ENCODE data around the gene SFXN3.

Gene SFXN3

DNA sequence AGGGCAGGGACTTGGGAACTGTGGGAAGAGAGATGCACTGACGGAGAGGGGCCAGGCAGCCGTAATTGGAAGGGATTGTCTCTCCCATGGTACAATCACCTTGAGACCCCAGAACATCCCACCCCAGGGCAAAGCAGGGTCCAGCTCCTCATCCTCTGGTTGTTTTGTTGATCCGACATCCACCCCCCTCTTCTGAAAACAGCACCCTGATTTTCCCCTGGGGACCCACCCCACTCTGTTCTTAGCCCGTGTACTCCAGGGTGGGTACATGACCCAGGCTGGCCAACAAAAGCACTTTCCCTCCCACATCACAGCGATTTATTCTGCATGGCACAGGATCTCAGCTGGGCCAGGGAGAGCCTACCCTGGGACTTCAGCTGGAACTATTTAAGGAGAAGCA lies 14.2 kb upstream of the SFXN3 start:
- DNase-seq (ENCODE audit: extremely low read depth, low read depth), result no peak
- no peak overlapping the region for H3K4me3 ChIP-seq (replicated peaks; ENCODE audit: low read depth, low read length)
- TF ChIP-seq, protein P1, sequence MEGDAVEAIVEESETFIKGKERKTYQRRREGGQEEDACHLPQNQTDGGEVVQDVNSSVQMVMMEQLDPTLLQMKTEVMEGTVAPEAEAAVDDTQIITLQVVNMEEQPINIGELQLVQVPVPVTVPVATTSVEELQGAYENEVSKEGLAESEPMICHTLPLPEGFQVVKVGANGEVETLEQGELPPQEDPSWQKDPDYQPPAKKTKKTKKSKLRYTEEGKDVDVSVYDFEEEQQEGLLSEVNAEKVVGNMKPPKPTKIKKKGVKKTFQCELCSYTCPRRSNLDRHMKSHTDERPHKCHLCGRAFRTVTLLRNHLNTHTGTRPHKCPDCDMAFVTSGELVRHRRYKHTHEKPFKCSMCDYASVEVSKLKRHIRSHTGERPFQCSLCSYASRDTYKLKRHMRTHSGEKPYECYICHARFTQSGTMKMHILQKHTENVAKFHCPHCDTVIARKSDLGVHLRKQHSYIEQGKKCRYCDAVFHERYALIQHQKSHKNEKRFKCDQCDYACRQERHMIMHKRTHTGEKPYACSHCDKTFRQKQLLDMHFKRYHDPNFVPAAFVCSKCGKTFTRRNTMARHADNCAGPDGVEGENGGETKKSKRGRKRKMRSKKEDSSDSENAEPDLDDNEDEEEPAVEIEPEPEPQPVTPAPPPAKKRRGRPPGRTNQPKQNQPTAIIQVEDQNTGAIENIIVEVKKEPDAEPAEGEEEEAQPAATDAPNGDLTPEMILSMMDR (IDR thresholded peaks at IDR 0.05; ENCODE audit: low read depth, low read length, missing control alignments), result no peak

DNA sequence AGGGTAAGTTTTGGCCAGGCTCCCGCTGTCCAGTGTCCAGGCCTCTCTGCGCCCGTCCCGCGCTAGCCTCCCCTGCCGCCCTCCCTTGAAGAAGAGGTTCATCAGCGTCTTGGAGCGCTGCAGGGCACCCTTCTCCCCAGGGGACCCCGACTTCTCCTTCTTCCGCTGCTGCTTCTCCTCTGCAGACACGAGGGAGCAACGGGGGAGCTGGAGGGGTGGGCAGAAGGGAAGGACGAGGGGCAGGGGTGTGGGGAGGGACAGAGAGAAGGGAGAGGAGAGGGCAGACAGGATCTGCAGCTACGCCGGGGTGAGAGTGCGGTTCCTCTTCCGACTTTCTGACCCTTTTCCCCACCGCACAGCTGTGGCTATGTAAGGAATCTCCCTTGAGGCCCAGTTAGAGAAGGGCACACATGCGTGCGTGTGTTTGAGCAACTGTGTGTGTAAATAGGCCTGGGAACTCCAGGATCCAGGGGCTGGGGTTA lies 12.9 kb upstream of the SFXN3 start:
- no peak overlapping the region for H3K4me3 ChIP-seq (replicated peaks; ENCODE audit: low read depth, low read length)
- DNase-seq (ENCODE audit: extremely low read depth, low read depth), result no peak
- TF ChIP-seq, protein P1 (IDR thresholded peaks at IDR 0.05; ENCODE audit: low read depth, low read length, missing control alignments), result no peak

DNA sequence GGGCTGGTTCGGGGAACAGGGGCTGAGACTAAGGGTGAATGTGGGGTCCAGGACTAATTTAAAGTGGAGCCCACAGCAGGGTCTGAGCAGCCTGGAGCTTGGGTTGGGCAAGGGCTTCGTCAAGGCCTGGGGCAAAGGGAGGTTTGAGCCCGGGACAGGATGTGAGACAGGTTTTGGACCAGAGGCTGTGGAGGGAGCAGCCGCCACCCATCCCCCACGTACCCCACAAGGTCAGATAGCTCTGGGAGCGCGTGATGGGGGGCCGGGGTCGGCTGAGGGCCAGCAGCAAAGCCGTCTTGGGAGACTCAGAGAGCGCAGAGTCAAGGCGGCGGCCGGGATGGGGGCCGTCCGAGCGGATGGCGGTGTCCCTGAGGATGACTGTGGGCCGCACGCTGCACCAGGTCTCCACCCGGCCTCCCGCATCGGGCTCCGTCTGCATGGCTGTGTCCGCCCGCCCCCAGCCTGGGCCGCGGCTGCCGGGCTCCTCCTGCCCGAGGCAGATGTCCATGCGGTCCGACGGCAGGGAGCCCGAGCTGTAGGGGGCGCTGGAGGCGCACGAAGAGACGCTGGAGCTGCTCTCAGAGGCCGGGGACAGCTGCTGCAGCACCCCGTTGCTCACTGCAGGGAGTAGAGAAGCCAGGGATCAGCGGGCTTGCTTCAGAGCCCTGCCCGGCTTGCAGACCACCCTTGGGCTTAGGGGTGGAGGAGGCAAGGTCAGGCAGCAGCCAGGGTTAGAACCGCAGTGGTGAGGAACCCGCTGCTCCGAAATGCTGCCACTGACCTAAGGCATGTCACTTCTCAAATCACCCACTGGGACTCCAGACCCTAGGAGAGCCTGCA lies 12.2 kb upstream of the SFXN3 start:
- no peak for DNase-seq (ENCODE audit: extremely low read depth, low read depth)
- TF ChIP-seq, protein P1 (IDR thresholded peaks at IDR 0.05; ENCODE audit: low read depth, low read length, missing control alignments), result peak; percentile 80
- no peak overlapping the region for H3K4me3 ChIP-seq (replicated peaks; ENCODE audit: low read depth, low read length)

DNA sequence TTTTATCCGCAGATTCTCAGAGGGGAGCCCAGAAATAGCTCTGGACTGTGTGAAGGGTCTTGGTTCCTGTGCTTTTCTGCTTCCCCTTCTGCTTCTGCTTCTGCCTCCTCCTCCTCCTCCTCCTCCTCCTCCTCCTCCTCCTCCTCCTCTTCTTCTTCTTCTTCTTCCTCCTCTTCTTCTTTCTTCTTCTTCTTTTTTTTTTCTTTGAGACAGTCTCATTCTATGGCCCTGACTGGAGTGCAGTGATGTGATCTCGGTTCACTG lies 11.7 kb upstream of the SFXN3 start:
- TF ChIP-seq, protein P1 (IDR thresholded peaks at IDR 0.05; ENCODE audit: low read depth, low read length, missing control alignments), result no peak
- H3K4me3 ChIP-seq (replicated peaks; ENCODE audit: low read depth, low read length), result no peak overlapping the region
- DNase-seq (ENCODE audit: extremely low read depth, low read depth), result no peak

DNA sequence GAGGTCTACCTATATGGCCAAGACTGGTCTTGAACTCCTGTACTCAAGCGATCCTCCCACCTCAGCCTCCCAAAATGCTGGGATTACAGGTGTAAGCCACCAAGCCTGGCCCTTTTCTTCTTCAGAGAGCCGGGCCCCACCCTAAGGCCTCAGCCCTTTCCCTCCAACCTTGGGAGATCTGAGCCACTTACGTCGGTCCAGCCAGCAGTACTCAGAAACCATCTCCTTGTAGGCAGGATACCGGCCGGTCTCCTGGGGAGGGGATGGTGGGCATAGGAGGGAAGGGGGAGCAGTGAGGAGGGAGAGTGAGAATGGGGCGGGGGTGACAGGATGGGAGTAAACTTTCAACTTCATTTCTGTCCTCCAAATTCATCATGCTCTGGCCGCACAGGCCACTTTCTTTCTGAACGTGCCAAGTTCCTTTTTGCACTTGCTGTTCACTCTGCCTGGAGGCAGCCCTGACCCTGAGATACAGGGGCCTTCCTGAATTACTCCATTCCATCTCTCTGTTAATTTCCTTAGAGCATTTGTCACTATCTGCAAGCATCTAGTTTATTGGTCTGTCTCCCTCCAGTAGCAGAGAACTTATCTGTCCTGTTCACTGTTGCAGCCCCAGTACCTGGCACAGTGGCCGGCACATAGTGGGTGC lies 10.5 kb upstream of the SFXN3 start:
- no peak overlapping the region for H3K4me3 ChIP-seq (replicated peaks; ENCODE audit: low read depth, low read length)
- TF ChIP-seq, protein P1 (IDR thresholded peaks at IDR 0.05; ENCODE audit: low read depth, low read length, missing control alignments), result no peak
- no peak for DNase-seq (ENCODE audit: extremely low read depth, low read depth)

DNA sequence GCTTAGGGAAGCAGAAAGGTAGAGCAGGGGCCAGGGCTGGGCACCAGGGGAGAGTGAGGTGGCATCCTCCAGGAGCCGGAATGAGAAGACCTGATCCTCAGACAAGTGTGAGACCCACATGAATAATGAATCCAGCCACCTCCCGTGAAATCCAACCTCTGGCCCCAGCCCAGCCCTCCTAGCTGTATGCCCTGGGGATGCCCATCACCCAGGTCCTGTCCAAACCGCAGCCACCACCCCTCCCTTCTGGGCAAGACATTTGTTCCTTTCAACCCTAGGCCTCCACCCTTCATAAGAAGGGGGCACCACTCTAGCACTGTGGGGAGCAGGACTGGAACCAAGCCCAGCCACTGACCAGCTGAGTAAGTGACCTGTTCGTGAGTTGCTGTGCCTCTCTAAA lies 9.8 kb upstream of the SFXN3 start:
- DNase-seq (ENCODE audit: extremely low read depth, low read depth), result no peak
- TF ChIP-seq, protein P1 (IDR thresholded peaks at IDR 0.05; ENCODE audit: low read depth, low read length, missing control alignments), result no peak
- H3K4me3 ChIP-seq (replicated peaks; ENCODE audit: low read depth, low read length), result no peak overlapping the region
